Measurements from ENCODE around the gene SLN.

DNA sequence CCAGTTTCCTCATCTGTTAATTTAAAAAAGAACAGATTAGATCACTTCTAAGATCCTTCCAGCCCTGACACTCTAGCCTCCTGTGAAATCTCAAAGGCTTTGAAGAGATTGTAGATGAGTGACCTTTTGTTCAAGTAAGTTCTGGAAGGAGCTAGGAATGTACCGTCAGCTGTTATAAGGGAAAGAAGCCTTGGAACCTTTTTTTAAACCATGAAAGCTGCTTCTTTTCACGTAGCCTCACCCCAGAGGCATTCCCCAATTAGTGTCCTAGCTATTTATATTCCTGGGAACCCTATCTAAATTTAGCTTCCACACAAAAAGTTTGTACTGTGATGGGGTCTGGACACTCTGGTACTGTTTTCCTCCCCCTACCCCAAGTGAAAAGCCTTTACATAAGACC is 35.8 kb upstream of the SLN start:
- TF ChIP-seq, protein P1, sequence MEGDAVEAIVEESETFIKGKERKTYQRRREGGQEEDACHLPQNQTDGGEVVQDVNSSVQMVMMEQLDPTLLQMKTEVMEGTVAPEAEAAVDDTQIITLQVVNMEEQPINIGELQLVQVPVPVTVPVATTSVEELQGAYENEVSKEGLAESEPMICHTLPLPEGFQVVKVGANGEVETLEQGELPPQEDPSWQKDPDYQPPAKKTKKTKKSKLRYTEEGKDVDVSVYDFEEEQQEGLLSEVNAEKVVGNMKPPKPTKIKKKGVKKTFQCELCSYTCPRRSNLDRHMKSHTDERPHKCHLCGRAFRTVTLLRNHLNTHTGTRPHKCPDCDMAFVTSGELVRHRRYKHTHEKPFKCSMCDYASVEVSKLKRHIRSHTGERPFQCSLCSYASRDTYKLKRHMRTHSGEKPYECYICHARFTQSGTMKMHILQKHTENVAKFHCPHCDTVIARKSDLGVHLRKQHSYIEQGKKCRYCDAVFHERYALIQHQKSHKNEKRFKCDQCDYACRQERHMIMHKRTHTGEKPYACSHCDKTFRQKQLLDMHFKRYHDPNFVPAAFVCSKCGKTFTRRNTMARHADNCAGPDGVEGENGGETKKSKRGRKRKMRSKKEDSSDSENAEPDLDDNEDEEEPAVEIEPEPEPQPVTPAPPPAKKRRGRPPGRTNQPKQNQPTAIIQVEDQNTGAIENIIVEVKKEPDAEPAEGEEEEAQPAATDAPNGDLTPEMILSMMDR (IDR thresholded peaks at IDR 0.05) = no peak
- no peak for TF ChIP-seq POLR2A (IDR thresholded peaks at IDR 0.05)
